MCF 10A (cell line): ENCODE measurements around the gene GID8. TPM values are rescaled to one million over a fixed set of nuclear protein-coding genes. Genes with fewer than 3 reads are reported as not detected.

ENCODE experiments used
- BruUV-seq: library from RNA; stranded (reverse); fragments of 400-500 nt; replicated peaks from 2 replicates; lab custom pipeline; 2021; lab: Mats Ljungman, UMichigan
- CTCF ChIA-PET: fragments of 300-600 bp; sonication (Branson Sonifier 250); formaldehyde crosslinking; extraction: SDS; loops from one replicate; lab custom pipeline; 2021; ENCODE audit warnings: antibody characterized with exemption, inconsistent platforms; lab: Yijun Ruan, JAX
- POLR2A ChIA-PET: fragments of 300-600, 350-650 bp; sonication (Branson Sonifier 250); formaldehyde crosslinking; extraction: SDS; loops from one replicate; lab custom pipeline; 2020; ENCODE audit warnings: antibody characterized with exemption, inconsistent platforms; lab: Yijun Ruan, JAX
- DNase-seq: peaks from one replicate; pipeline ENCODE4 v3.0.0-alpha.2; 2018; ENCODE audit not compliant: unreplicated experiment
- H3K27ac Mint-ChIP-seq: one replicate; pipeline ENCODE4 v1.8.0; 2022; ENCODE audit warnings: mild to moderate bottlenecking, low read depth, mixed read lengths; ENCODE audit not compliant: unreplicated experiment
- H3K27me3 Mint-ChIP-seq: one replicate; pipeline ENCODE4 v1.8.0; 2022; ENCODE audit warnings: mixed read lengths; ENCODE audit not compliant: insufficient read depth, unreplicated experiment
- H3K36me3 Mint-ChIP-seq: one replicate; pipeline ENCODE4 v1.8.0; 2022; ENCODE audit warnings: mild to moderate bottlenecking, moderate library complexity, mixed read lengths; ENCODE audit not compliant: insufficient read depth, unreplicated experiment
- H3K4me1 Mint-ChIP-seq: one replicate; pipeline ENCODE4 v1.8.0; 2022; ENCODE audit warnings: mixed read lengths; ENCODE audit not compliant: insufficient read depth, unreplicated experiment
- H3K4me3 Mint-ChIP-seq: one replicate; pipeline ENCODE4 v1.8.0; 2022; ENCODE audit warnings: mild to moderate bottlenecking, moderate library complexity, mixed read lengths; ENCODE audit not compliant: unreplicated experiment
- H3K9me3 Mint-ChIP-seq: one replicate; pipeline ENCODE4 v1.8.0; 2022; ENCODE audit warnings: mixed read lengths; ENCODE audit not compliant: unreplicated experiment
- CTCF ChIP-seq: fragments of 200-600 bp; IDR thresholded peaks from one replicate; pipeline ENCODE4 v1.8.0; 2022; ENCODE audit warnings: antibody characterized with exemption, mild to moderate bottlenecking; ENCODE audit not compliant: unreplicated experiment
- intact Hi-C: fragments of 100-400 bp; cut with micrococcal nuclease; formaldehyde crosslinking; loops from 2 replicates; pipeline ENCODE4 v1.14.1; 2022
- total RNA-seq: library from RNA; stranded (reverse); gene quantifications from 2 replicates; pipeline ENCODE4 v1.2.3, GENCODE V29; 2022

Gene GID8
- total RNA-seq, 1 experiment from 2014 or later: 31.6 TPM

GRCh38 chr20:62953839-62954703 lies 16.1 kb downstream of the GID8 start:
- CTCF ChIA-PET: interaction anchor here (0.6 to 1.5 kb wide), 5 partner anchors 17 to 351 kb away, joined by 3 to 7 read pairs (median 3); no protein-coding TSS in a partner anchor
- Mint-ChIP-seq H3K27me3 (no peaks in the 10 kb centered on the region), H3K4me3 (no peak overlapping the region), H3K9me3 (no peaks in the 10 kb centered on the region), H3K36me3 (peaks cover 15% of the 10 kb centered on the region), H3K4me1 (no peaks in the 10 kb centered on the region), H3K27ac (no peak overlapping the region)
- intact Hi-C loops: no loop called here
- no TSS peak for BruUV-seq
- TF ChIP-seq CTCF: no peak
- DNase-seq: no peak
- POLR2A ChIA-PET: interaction anchor here (0.7 kb wide), 1 partner anchor 236 kb away, joined by 3 read pairs; no protein-coding TSS in a partner anchor

- H3K4me3 Mint-ChIP-seq: no peak overlapping the region
- H3K27ac Mint-ChIP-seq: no peak overlapping the region
- no peaks in the 10 kb centered on the region for H3K4me1 Mint-ChIP-seq
- H3K36me3 Mint-ChIP-seq: no peaks in the 10 kb centered on the region
- ChIA-PET CTCF (interaction anchor here (0.5 to 1.5 kb wide), 2 partner anchors 15 to 475 kb away, joined by 3 to 7 read pairs; no protein-coding TSS in a partner anchor), POLR2A (no interaction called here)
- no TSS peak for BruUV-seq
- intact Hi-C loops: no loop called here
- TF ChIP-seq CTCF: no peak
- DNase-seq: peak; percentile 3
- no peaks in the 10 kb centered on the region for H3K27me3 Mint-ChIP-seq
- no peaks in the 10 kb centered on the region for H3K9me3 Mint-ChIP-seq
Measured at GRCh38 chr20:62955519-62956386, 17.8 kb downstream of the GID8 start.

- no peak overlapping the region for H3K27ac Mint-ChIP-seq
- no peak overlapping the region for H3K4me3 Mint-ChIP-seq
- CTCF ChIA-PET: interaction anchor here (0.7 kb wide), 1 partner anchor 16 kb away, joined by 6 read pairs; no protein-coding TSS in a partner anchor
Measured at GRCh38 chr20:62956387-62957135, 18.6 kb downstream of the GID8 start.

More at GRCh38 chr20:62956387-62957135, 18.6 kb downstream of the GID8 start:
- Mint-ChIP-seq H3K4me1 (no peaks in the 10 kb centered on the region), H3K36me3 (no peaks in the 10 kb centered on the region), H3K27me3 (no peaks in the 10 kb centered on the region), H3K9me3 (no peaks in the 10 kb centered on the region)
- no peak for DNase-seq
- intact Hi-C loops: no loop called here
- TF ChIP-seq CTCF: no peak
- POLR2A ChIA-PET: interaction anchor here (0.9 kb wide), 1 partner anchor 18 kb away, joined by 3 read pairs; no protein-coding TSS in a partner anchor
- no TSS peak for BruUV-seq
